ENCODE measurements around the gene NKX3-2. TPM values are rescaled to one million over a fixed set of nuclear protein-coding genes. Genes with fewer than 3 reads are reported as not detected.

Gene NKX3-2
- total RNA-seq (2022; extraction: Qiagen RNA extraction): 0.07 to 0.14 TPM (median 0.12 TPM) in 5 replicates

DNA sequence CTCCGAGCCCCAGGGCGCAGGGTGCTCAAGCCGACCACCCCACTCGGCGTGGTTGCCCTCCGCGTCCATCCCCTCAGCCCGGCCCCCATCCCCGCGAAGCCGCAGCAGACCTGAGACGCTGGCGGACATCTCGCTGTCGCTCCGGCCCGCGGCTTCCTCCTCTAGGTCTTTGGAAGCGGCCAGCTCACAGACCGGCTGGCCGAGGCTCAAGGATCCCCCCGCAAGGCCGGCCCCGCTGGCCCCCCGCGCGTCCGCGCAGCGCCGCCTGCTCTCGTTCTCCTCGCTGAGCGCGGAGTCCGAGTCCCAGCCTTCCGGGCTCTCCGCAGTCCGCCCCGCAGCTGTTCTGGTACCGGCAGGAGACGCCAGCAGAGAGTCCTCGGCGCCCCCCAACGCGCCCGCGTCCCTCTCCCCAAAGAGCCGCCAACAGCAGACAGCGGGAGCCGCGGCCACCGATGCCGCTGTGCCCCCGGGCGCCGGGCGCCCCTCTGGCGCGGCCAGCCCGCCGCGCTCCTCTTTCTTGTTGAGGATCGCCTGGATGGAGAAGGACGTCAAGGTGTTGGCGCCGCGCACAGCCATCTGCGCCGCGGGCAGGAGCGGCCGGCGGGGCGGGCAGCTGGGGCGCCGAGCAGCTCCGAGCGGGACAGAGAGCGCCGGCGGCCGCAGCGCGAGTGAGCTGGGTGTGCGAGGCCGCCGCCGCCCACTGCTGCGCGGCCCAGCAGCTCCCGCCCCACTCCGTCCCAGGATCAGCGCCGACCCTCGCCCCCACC lies at the start of gene NKX3-2:
TSS of gene NKX3-2 (minus strand) at position 670 of the 767 bp plus-strand sequence. CDS start at position 576, 94 bp downstream.

Other genes starting within 250 kb of the NKX3-2 start
- gene RAB28, start 60.2 kb downstream of the NKX3-2 start, total RNA-seq (2022; extraction: Qiagen RNA extraction): 8.4 to 10.1 TPM (median 9.4 TPM) in 5 replicates
- gene BOD1L1, start 83.2 kb upstream of the NKX3-2 start, total RNA-seq (2022; extraction: Qiagen RNA extraction): 11.3 to 19.7 TPM (median 14.8 TPM) in 5 replicates